ENCODE data around the gene ZNF45.
"Not testable (repeated sequence)": the region's sequence is repeated elsewhere in the genome, so short reads cannot be mapped to it uniquely, and the experiment has no call there.

ZNF45 gene

GRCh38 chr19:43883864-43884263 is 51.2 kb downstream of the ZNF45 start, which contains the start of gene ZNF404:
Gene ZNF404, minus strand, starts transcription at chr19:43883964.
- Histone ChIP-seq H3K36me3 (replicated peaks in 1 of 2; ENCODE audit: control insufficient read depth in 2 of 2, insufficient read depth in 2 of 2, low read length in 2 of 2) (no peaks in the 10 kb centered on the region), H3K79me1 (ENCODE audit: low read depth, low read length) (no peaks in the 10 kb centered on the region), H3K18ac (ENCODE audit: low read length) (no peak within 1 kb of the TSS), H2AK5ac (ENCODE audit: low read depth, low read length) (no peak within 1 kb of the TSS), H3K9ac (ENCODE audit: low read depth, low read length, poor library complexity) (no peak within 1 kb of the TSS), H2BK15ac (ENCODE audit: low read length) (no peak within 1 kb of the TSS), H3K23ac (ENCODE audit: low read depth, low read length, poor library complexity) (no peak within 1 kb of the TSS), H2AFZ (ENCODE audit: low read length) (no peak within 1 kb of the TSS), H3K9me3 (replicated peaks in 1 of 2; ENCODE audit: control insufficient read depth in 2 of 2, insufficient read depth in 1 of 2, low read depth in 1 of 2, low read length in 2 of 2) (peaks cover 4 to 34% of the 10 kb centered on the region in 2 donors), H4K91ac (ENCODE audit: low read depth, low read length, poor library complexity) (no peak within 1 kb of the TSS), H3K27ac (replicated peaks; ENCODE audit: low read length) (no peak within 1 kb of the TSS), H3K4ac (ENCODE audit: low read length) (no peak within 1 kb of the TSS), H2BK5ac (ENCODE audit: low read length) (no peak within 1 kb of the TSS), H2BK12ac (ENCODE audit: low read length) (no peak within 1 kb of the TSS), H2BK120ac (ENCODE audit: low read depth, low read length) (no peak within 1 kb of the TSS), H3K27me3 (ENCODE audit: control insufficient read depth in 3 of 3, insufficient read depth in 3 of 3, low read depth in 1 of 3, low read length in 3 of 3) (no peaks in the 10 kb centered on the region), H3K4me2 (ENCODE audit: insufficient read depth, low read length, poor library complexity, severe bottlenecking) (no peak within 1 kb of the TSS), H3K14ac (ENCODE audit: low read length) (no peak within 1 kb of the TSS), H4K8ac (ENCODE audit: low read depth, low read length) (no peak within 1 kb of the TSS), H3K4me1 (ENCODE audit: control insufficient read depth in 2 of 2, insufficient read depth in 1 of 2, low read depth in 1 of 2, low read length in 2 of 2) (no peaks in the 10 kb centered on the region), H3K4me3 (ENCODE audit: low read length in 2 of 2) (no peak within 1 kb of the TSS)
- no peak for DNase-seq (ENCODE audit: low spot score)
- WGBS, 2 donors (ENCODE audit: extremely low coverage in 2 of 2, insufficient read length in 2 of 2, insufficient replicate concordance in 1 of 2), result no CpG with 5 or more reads among the region's 2 CpGs

- no peak overlapping the region for H3K18ac ChIP-seq (ENCODE audit: low read length)
- no peak overlapping the region for H2AFZ ChIP-seq (ENCODE audit: low read length)
- H3K4ac ChIP-seq (ENCODE audit: low read length), result no peak overlapping the region
- no peak overlapping the region for H4K8ac ChIP-seq (ENCODE audit: low read depth, low read length)
- no peak overlapping the region for H2AK5ac ChIP-seq (ENCODE audit: low read depth, low read length)
- H3K27ac ChIP-seq (replicated peaks; ENCODE audit: low read length), result no peak overlapping the region
- H2BK5ac ChIP-seq (ENCODE audit: low read length), result no peak overlapping the region
- H2BK15ac ChIP-seq (ENCODE audit: low read length), result no peak overlapping the region
- H3K14ac ChIP-seq (ENCODE audit: low read length), result no peak overlapping the region
- no peaks in the 10 kb centered on the region for H3K27me3 ChIP-seq (ENCODE audit: control insufficient read depth in 3 of 3, insufficient read depth in 3 of 3, low read depth in 1 of 3, low read length in 3 of 3)
- DNase-seq (ENCODE audit: low spot score), result no peak
- H3K9me3 ChIP-seq (replicated peaks in 1 of 2; ENCODE audit: control insufficient read depth in 2 of 2, insufficient read depth in 1 of 2, low read depth in 1 of 2, low read length in 2 of 2), result peaks cover 4 to 34% of the 10 kb centered on the region in 2 donors
- H3K23ac ChIP-seq (ENCODE audit: low read depth, low read length, poor library complexity), result no peak overlapping the region
- H4K91ac ChIP-seq (ENCODE audit: low read depth, low read length, poor library complexity), result no peak overlapping the region
- no CpG with 5 or more reads among the region's 5 CpGs for WGBS, 2 donors (ENCODE audit: extremely low coverage in 2 of 2, insufficient read length in 2 of 2, insufficient replicate concordance in 1 of 2)
- no peak overlapping the region for H3K9ac ChIP-seq (ENCODE audit: low read depth, low read length, poor library complexity)
- no peak overlapping the region for H3K4me3 ChIP-seq (ENCODE audit: low read length in 2 of 2)
- no peaks in the 10 kb centered on the region for H3K4me1 ChIP-seq (ENCODE audit: control insufficient read depth in 2 of 2, insufficient read depth in 1 of 2, low read depth in 1 of 2, low read length in 2 of 2)
- no peaks in the 10 kb centered on the region for H3K79me1 ChIP-seq (ENCODE audit: low read depth, low read length)
- no peak overlapping the region for H2BK120ac ChIP-seq (ENCODE audit: low read depth, low read length)
- no peak overlapping the region for H2BK12ac ChIP-seq (ENCODE audit: low read length)
- no peak overlapping the region for H3K4me2 ChIP-seq (ENCODE audit: insufficient read depth, low read length, poor library complexity, severe bottlenecking)
- H3K36me3 ChIP-seq (replicated peaks in 1 of 2; ENCODE audit: control insufficient read depth in 2 of 2, insufficient read depth in 2 of 2, low read length in 2 of 2), result no peaks in the 10 kb centered on the region
These were observed 54.6 kb downstream of the ZNF45 start for GRCh38 chr19:43880483-43880882.

GRCh38 chr19:43872547-43873336 is 62.3 kb downstream of the ZNF45 start:
- H4K8ac ChIP-seq (ENCODE audit: low read depth, low read length), result no peak overlapping the region
- H2BK12ac ChIP-seq (ENCODE audit: low read length), result no peak overlapping the region
- H2AK5ac ChIP-seq (ENCODE audit: low read depth, low read length), result no peak overlapping the region
- H3K9me3 ChIP-seq (replicated peaks in 1 of 2; ENCODE audit: control insufficient read depth in 2 of 2, insufficient read depth in 1 of 2, low read depth in 1 of 2, low read length in 2 of 2), result peaks cover 11 to 54% of the 10 kb centered on the region in 2 donors
- no peak overlapping the region for H3K18ac ChIP-seq (ENCODE audit: low read length)
- H3K36me3 ChIP-seq (replicated peaks in 1 of 2; ENCODE audit: control insufficient read depth in 2 of 2, insufficient read depth in 2 of 2, low read length in 2 of 2), result no peaks in the 10 kb centered on the region
- no peak overlapping the region for H3K4ac ChIP-seq (ENCODE audit: low read length)
- H3K4me1 ChIP-seq (ENCODE audit: control insufficient read depth in 2 of 2, insufficient read depth in 1 of 2, low read depth in 1 of 2, low read length in 2 of 2), result no peaks in the 10 kb centered on the region
- no peak overlapping the region for H3K4me3 ChIP-seq (ENCODE audit: low read length in 2 of 2)
- no peaks in the 10 kb centered on the region for H3K79me1 ChIP-seq (ENCODE audit: low read depth, low read length)
- DNase-seq (ENCODE audit: low spot score), result no peak
- no peaks in the 10 kb centered on the region for H3K27me3 ChIP-seq (ENCODE audit: control insufficient read depth in 3 of 3, insufficient read depth in 3 of 3, low read depth in 1 of 3, low read length in 3 of 3)
- H3K4me2 ChIP-seq (ENCODE audit: insufficient read depth, low read length, poor library complexity, severe bottlenecking), result no peak overlapping the region
- no peak overlapping the region for H3K27ac ChIP-seq (replicated peaks; ENCODE audit: low read length)
- no CpG with 5 or more reads among the region's 5 CpGs for WGBS, 2 donors (ENCODE audit: extremely low coverage in 2 of 2, insufficient read length in 2 of 2, insufficient replicate concordance in 1 of 2)
- no peak overlapping the region for H2AFZ ChIP-seq (ENCODE audit: low read length)
- H2BK5ac ChIP-seq (ENCODE audit: low read length), result no peak overlapping the region
- no peak overlapping the region for H2BK15ac ChIP-seq (ENCODE audit: low read length)
- no peak overlapping the region for H3K9ac ChIP-seq (ENCODE audit: low read depth, low read length, poor library complexity)
- no peak overlapping the region for H4K91ac ChIP-seq (ENCODE audit: low read depth, low read length, poor library complexity)
- H3K14ac ChIP-seq (ENCODE audit: low read length), result no peak overlapping the region
- no peak overlapping the region for H2BK120ac ChIP-seq (ENCODE audit: low read depth, low read length)
- H3K23ac ChIP-seq (ENCODE audit: low read depth, low read length, poor library complexity), result no peak overlapping the region

GRCh38 chr19:43866923-43867322 is 68.2 kb downstream of the ZNF45 start:
- H4K91ac ChIP-seq (ENCODE audit: low read depth, low read length, poor library complexity); H2AK5ac ChIP-seq (ENCODE audit: low read depth, low read length); H2BK15ac ChIP-seq (ENCODE audit: low read length); H3K18ac ChIP-seq (ENCODE audit: low read length); H3K4me3 ChIP-seq (ENCODE audit: low read length in 2 of 2); H3K4me2 ChIP-seq (ENCODE audit: insufficient read depth, low read length, poor library complexity, severe bottlenecking); H3K4me1 ChIP-seq (ENCODE audit: control insufficient read depth in 2 of 2, insufficient read depth in 1 of 2, low read depth in 1 of 2, low read length in 2 of 2); H3K27ac ChIP-seq (replicated peaks; ENCODE audit: low read length); H2BK5ac ChIP-seq (ENCODE audit: low read length); H3K36me3 ChIP-seq (replicated peaks in 1 of 2; ENCODE audit: control insufficient read depth in 2 of 2, insufficient read depth in 2 of 2, low read length in 2 of 2); DNase-seq (ENCODE audit: low spot score); H2BK120ac ChIP-seq (ENCODE audit: low read depth, low read length); H3K9ac ChIP-seq (ENCODE audit: low read depth, low read length, poor library complexity); H2AFZ ChIP-seq (ENCODE audit: low read length); H3K23ac ChIP-seq (ENCODE audit: low read depth, low read length, poor library complexity); H4K8ac ChIP-seq (ENCODE audit: low read depth, low read length); H3K27me3 ChIP-seq (ENCODE audit: control insufficient read depth in 3 of 3, insufficient read depth in 3 of 3, low read depth in 1 of 3, low read length in 3 of 3); H2BK12ac ChIP-seq (ENCODE audit: low read length); H3K14ac ChIP-seq (ENCODE audit: low read length); H3K79me1 ChIP-seq (ENCODE audit: low read depth, low read length); H3K4ac ChIP-seq (ENCODE audit: low read length): not testable (repeated sequence)
- H3K9me3 ChIP-seq (replicated peaks in 1 of 2; ENCODE audit: control insufficient read depth in 2 of 2, insufficient read depth in 1 of 2, low read depth in 1 of 2, low read length in 2 of 2), result peaks cover 3 to 30% of the 10 kb centered on the region in 2 donors
- no CpG with 5 or more reads among the region's 28 CpGs for WGBS, 2 donors (ENCODE audit: extremely low coverage in 2 of 2, insufficient read length in 2 of 2, insufficient replicate concordance in 1 of 2)
